ENCODE measurements around the gene KIAA1217. TPM values are rescaled to one million over a fixed set of nuclear protein-coding genes. Genes with fewer than 3 reads are reported as not detected.

The KIAA1217 gene
- total and polyA plus RNA-seq, 9 of the 15 experiments (the other 6 are each of a cell fraction or from before 2014, with no cell fraction given): 0.04 TPM; not detected in 8

GRCh38 chr10:24238519-24239247 is 29.7 kb downstream of the KIAA1217 start:
- in situ Hi-C loops (cut with MboI): no loop called here
- no peaks in the 10 kb centered on the region for H3K9me3 ChIP-seq (replicated peaks; ENCODE audit: control insufficient read depth, insufficient read depth, low read depth, low read length)
- no peak overlapping the region for H2AFZ ChIP-seq (ENCODE audit: low read depth, low read length)
- intact Hi-C loops (cut with micrococcal nuclease): no loop called here
- DNase-seq (ENCODE audit: extremely low read depth in 1 of 4, low spot score in 3 of 4): no peak
- no peaks in the 10 kb centered on the region for H3K79me2 ChIP-seq (ENCODE audit: control insufficient read depth, insufficient read depth, low read length)
- ChIA-PET CTCF (ENCODE audit: low intra/inter-chr PET ratio) (no interaction called here), POLR2A (no interaction called here)
- H3K36me3 ChIP-seq (ENCODE audit: control insufficient read depth, insufficient read depth, low read length): no peaks in the 10 kb centered on the region
- ATAC-seq: no peak
- no peak overlapping the region for H3K4me2 ChIP-seq (ENCODE audit: insufficient read depth, low read length)
- BruUV-seq (replicated peaks): no TSS peak
- H3K27ac ChIP-seq (ENCODE audit: extremely low read depth, low read depth, low read length): no peak overlapping the region
- no peak overlapping the region for H3K4me3 ChIP-seq
- H4K20me1 ChIP-seq (replicated peaks; ENCODE audit: control insufficient read depth, insufficient read depth, low read length): no peaks in the 10 kb centered on the region
- H3K4me1 ChIP-seq (replicated peaks in 1 of 2; ENCODE audit: control insufficient read depth in 2 of 2, insufficient read depth in 2 of 2, low read length in 2 of 2): no peaks in the 10 kb centered on the region
- H3K27me3 ChIP-seq (ENCODE audit: control insufficient read depth in 2 of 2, insufficient read depth in 2 of 2, low read length in 2 of 2): no peaks in the 10 kb centered on the region; a peak in 1 of 5 replicates
- no peak overlapping the region for H3K9ac ChIP-seq (ENCODE audit: insufficient read depth in 1 of 2, low read depth in 2 of 2, low read length in 2 of 2)
- FAIRE-seq: no peak
- no peaks in the 10 kb centered on the region for H3K9me1 ChIP-seq (ENCODE audit: control insufficient read depth, insufficient read depth, low read length)
- WGBS (ENCODE audit: insufficient coverage, low coverage, missing lambda C conversion rate): 2% methylated on average over 13 of the region's 13 CpGs
- TF ChIP-seq ZNF277 (CRISPR knock-in tag; IDR thresholded peaks at IDR 0.05; ENCODE audit: borderline replicate concordance) (no peak), MTF1 (CRISPR knock-in tag; IDR thresholded peaks at IDR 0.05; ENCODE audit: borderline replicate concordance) (no peak), ZNF77 (CRISPR knock-in tag; IDR thresholded peaks at IDR 0.05) (no peak), MCM5 (IDR thresholded peaks at IDR 0.05; ENCODE audit: low read depth) (no peak), ZNF354B (CRISPR knock-in tag; IDR thresholded peaks at IDR 0.05) (no peak), CHAMP1 (IDR thresholded peaks at IDR 0.05) (no peak), CHD2 (IDR thresholded peaks at IDR 0.05; ENCODE audit: low read depth, low read length) (no peak), STAT6 (CRISPR knock-in tag; IDR thresholded peaks at IDR 0.05) (no peak), ZFPM2 (CRISPR knock-in tag; IDR thresholded peaks at IDR 0.05) (no peak), C11orf30 (IDR thresholded peaks at IDR 0.05; ENCODE audit: low read depth) (no peak), L3MBTL2 (IDR thresholded peaks at IDR 0.05) (no peak), PHF8 (IDR thresholded peaks at IDR 0.05; ENCODE audit: borderline replicate concordance, low read length) (no peak)
- TF ChIP-seq, protein P1, sequence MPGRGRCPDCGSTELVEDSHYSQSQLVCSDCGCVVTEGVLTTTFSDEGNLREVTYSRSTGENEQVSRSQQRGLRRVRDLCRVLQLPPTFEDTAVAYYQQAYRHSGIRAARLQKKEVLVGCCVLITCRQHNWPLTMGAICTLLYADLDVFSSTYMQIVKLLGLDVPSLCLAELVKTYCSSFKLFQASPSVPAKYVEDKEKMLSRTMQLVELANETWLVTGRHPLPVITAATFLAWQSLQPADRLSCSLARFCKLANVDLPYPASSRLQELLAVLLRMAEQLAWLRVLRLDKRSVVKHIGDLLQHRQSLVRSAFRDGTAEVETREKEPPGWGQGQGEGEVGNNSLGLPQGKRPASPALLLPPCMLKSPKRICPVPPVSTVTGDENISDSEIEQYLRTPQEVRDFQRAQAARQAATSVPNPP (IDR thresholded peaks at IDR 0.05; ENCODE audit: borderline replicate concordance, insufficient read depth, insufficient read length): no peak
- TF ChIP-seq, protein P2, sequence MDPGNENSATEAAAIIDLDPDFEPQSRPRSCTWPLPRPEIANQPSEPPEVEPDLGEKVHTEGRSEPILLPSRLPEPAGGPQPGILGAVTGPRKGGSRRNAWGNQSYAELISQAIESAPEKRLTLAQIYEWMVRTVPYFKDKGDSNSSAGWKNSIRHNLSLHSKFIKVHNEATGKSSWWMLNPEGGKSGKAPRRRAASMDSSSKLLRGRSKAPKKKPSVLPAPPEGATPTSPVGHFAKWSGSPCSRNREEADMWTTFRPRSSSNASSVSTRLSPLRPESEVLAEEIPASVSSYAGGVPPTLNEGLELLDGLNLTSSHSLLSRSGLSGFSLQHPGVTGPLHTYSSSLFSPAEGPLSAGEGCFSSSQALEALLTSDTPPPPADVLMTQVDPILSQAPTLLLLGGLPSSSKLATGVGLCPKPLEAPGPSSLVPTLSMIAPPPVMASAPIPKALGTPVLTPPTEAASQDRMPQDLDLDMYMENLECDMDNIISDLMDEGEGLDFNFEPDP (CRISPR knock-in tag; IDR thresholded peaks at IDR 0.05): no peak
